Smooth muscle cell (in vitro differentiated cells): ENCODE results near the gene HDLBP. TPM values are rescaled to one million over a fixed set of nuclear protein-coding genes. Genes with fewer than 3 reads are reported as not detected.

ENCODE experiments used
- DNase-seq: peaks from one replicate; lab custom pipeline; 2025; ENCODE audit not compliant: unreplicated experiment; lab: John Stamatoyannopoulos, UW
- H2AFZ ChIP-seq: fragments of 200-600 bp; sonication (generic); 2 replicates; pipeline ENCODE4 v1.6.0; 2016; ENCODE audit warnings: antibody characterized with exemption, low read depth, mild to moderate bottlenecking
- H3F3A ChIP-seq: fragments of 200-600 bp; sonication (generic); 2 replicates; pipeline ENCODE4 v1.6.0; 2017; ENCODE audit warnings: antibody characterized with exemption, low read depth
- H3K27ac ChIP-seq: fragments of 200-600 bp; sonication (generic); 2 replicates; pipeline ENCODE4 v1.5.1; 2016; ENCODE audit warnings: low read depth, mild to moderate bottlenecking
- H3K27me3 ChIP-seq: fragments of 200-600 bp; sonication (generic); 2 replicates; pipeline ENCODE4 v1.6.1; 2016; ENCODE audit warnings: low read depth, mild to moderate bottlenecking
- H3K36me3 ChIP-seq: fragments of 200-600 bp; sonication (generic); 2 replicates; pipeline ENCODE4 v1.5.1; 2016; ENCODE audit warnings: low read depth
- H3K4me1 ChIP-seq: fragments of 200-600 bp; sonication (generic); 2 replicates; pipeline ENCODE4 v1.5.1; 2016; ENCODE audit warnings: low read depth
- H3K4me2 ChIP-seq: fragments of 200-600 bp; sonication (generic); 2 replicates; pipeline ENCODE4 v1.6.0; 2016; ENCODE audit warnings: mild to moderate bottlenecking
- H3K4me3 ChIP-seq: fragments of 200-600 bp; sonication (generic); 2 replicates; pipeline ENCODE4 v1.5.1; 2016; ENCODE audit warnings: mild to moderate bottlenecking
- H3K79me2 ChIP-seq: fragments of 200-600 bp; sonication (generic); 2 replicates; pipeline ENCODE4 v1.6.0; 2016; ENCODE audit warnings: low read depth, mild to moderate bottlenecking
- H3K9ac ChIP-seq: fragments of 200-600 bp; sonication (generic); 2 replicates; pipeline ENCODE4 v1.6.0; 2016; ENCODE audit warnings: low read depth
- H3K9me3 ChIP-seq: fragments of 200-600 bp; sonication (generic); replicated peaks from 2 replicates; pipeline ENCODE4 v1.5.1; 2016; ENCODE audit warnings: low read depth
- H4K20me1 ChIP-seq: fragments of 200-600 bp; sonication (generic); 2 replicates; pipeline ENCODE4 v1.6.0; 2016; ENCODE audit warnings: low read depth
- CTCF ChIP-seq: fragments of 200-600 bp; sonication (generic); IDR thresholded peaks from 2 replicates; pipeline ENCODE4 v1.5.1; 2017; ENCODE audit warnings: borderline replicate concordance, mild to moderate bottlenecking, antibody characterized with exemption; ENCODE audit not compliant: insufficient read depth, poor library complexity, severe bottlenecking
- WGBS: methylation state at CpG from one replicate; pipeline ENCODE4 v1.1.7; 2016; ENCODE audit warnings: low lambda C conversion rate; 5-methylcytosine and 5-hydroxymethylcytosine counted together
- polyA plus RNA-seq: library from polyadenylated mRNA; unstranded; fragments of >200 nt; fragmentation: Nextera tagmentation; extraction: Ambion mirVana; gene quantifications from 2 replicates; pipeline ENCODE4 v1.2.1, GENCODE V29; 2016
- total RNA-seq: library from RNA; depleted of rRNA; stranded (reverse); fragments of >200 nt; gene quantifications from 2 replicates; pipeline ENCODE4 v1.2.3, GENCODE V29; 2014

Gene HDLBP
- total and polyA plus RNA-seq, 2 experiments from 2014 or later: 504 to 545 TPM

- Histone ChIP-seq H3K36me3 (peaks cover 38% of the 10 kb centered on the region), H3K9me3 (no peaks in the 10 kb centered on the region), H3K27ac (no peak overlapping the region), H3K27me3 (no peaks in the 10 kb centered on the region), H4K20me1 (peaks cover 79% of the 10 kb centered on the region), H3K4me1 (no peaks in the 10 kb centered on the region), H3K4me3 (no peak overlapping the region), H3F3A (peaks cover 16% of the 10 kb centered on the region), H3K79me2 (peaks cover 16% of the 10 kb centered on the region), H3K4me2 (no peak overlapping the region), H3K9ac (no peak overlapping the region), H2AFZ (no peak overlapping the region)
- DNase-seq: no peak
- 96% methylated on average over 9 of the region's 9 CpGs for WGBS
- no peak for TF ChIP-seq CTCF
These were observed 29.6 kb upstream of the HDLBP start for GRCh38 chr2:241344925-241345651.

GRCh38 chr2:241340631-241341163, 25.2 kb upstream of the HDLBP start:
- Histone ChIP-seq H3K4me1 (no peaks in the 10 kb centered on the region), H3K27ac (no peak overlapping the region), H3K4me2 (no peak overlapping the region), H3F3A (peaks cover 2% of the 10 kb centered on the region), H3K4me3 (no peak overlapping the region), H3K27me3 (no peaks in the 10 kb centered on the region), H3K9me3 (no peaks in the 10 kb centered on the region), H3K79me2 (peaks cover 50% of the 10 kb centered on the region), H2AFZ (no peak overlapping the region), H4K20me1 (peaks cover 90% of the 10 kb centered on the region), H3K36me3 (peaks cover 50% of the 10 kb centered on the region), H3K9ac (no peak overlapping the region)
- DNase-seq: no peak
- 97% methylated on average over 3 of the region's 3 CpGs for WGBS
- no peak for TF ChIP-seq CTCF

GRCh38 chr2:241339839-241340630, 24.6 kb upstream of the HDLBP start:
- H3K27ac ChIP-seq: no peak overlapping the region
- peaks cover 90% of the 10 kb centered on the region for H4K20me1 ChIP-seq
- 94% methylated on average over 8 of the region's 8 CpGs for WGBS
- H3K4me1 ChIP-seq: no peaks in the 10 kb centered on the region
- no peaks in the 10 kb centered on the region for H3K9me3 ChIP-seq
- H3K9ac ChIP-seq: no peak overlapping the region
- H3K27me3 ChIP-seq: no peaks in the 10 kb centered on the region
- H3K79me2 ChIP-seq: peaks cover 56% of the 10 kb centered on the region
- peaks cover 5% of the 10 kb centered on the region for H3F3A ChIP-seq
- no peak overlapping the region for H3K4me3 ChIP-seq
- no peak for DNase-seq
- H3K4me2 ChIP-seq: no peak overlapping the region
- H3K36me3 ChIP-seq: peaks cover 48% of the 10 kb centered on the region
- H2AFZ ChIP-seq: no peak overlapping the region
- no peak for TF ChIP-seq CTCF
